Superior temporal gyrus (tissue), 1 donor: ENCODE measurements around the gene WNT1.

Experiments used
- DNase-seq: peaks from one replicate; pipeline ENCODE4 v3.0.0-alpha.2; 2016; ENCODE audit errors: extremely low spot score

Gene WNT1

GRCh38 chr12:49028666-49029275 lies 50.6 kb downstream of the WNT1 start:
- DNase-seq = no peak

DNA sequence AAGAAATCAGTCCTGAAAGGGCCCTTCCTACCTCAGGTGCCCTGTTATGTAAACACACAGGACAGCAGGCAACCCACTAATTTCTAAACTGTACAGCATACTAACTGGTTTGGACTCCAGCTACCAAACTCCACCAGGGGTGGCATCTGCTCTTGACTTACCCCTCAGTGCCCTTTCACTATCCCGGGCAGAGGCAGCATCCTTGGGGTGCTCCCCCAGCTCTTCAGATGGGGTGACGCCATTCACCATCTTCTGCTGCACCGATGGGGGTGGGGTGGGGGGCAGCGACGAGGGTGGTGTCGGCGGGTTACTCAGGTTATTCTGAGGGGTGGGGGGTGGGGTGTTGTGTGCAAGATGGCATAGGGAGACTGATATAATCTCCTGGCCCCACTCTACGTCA lies 52.0 kb downstream of the WNT1 start:
- no peak for DNase-seq

DNA sequence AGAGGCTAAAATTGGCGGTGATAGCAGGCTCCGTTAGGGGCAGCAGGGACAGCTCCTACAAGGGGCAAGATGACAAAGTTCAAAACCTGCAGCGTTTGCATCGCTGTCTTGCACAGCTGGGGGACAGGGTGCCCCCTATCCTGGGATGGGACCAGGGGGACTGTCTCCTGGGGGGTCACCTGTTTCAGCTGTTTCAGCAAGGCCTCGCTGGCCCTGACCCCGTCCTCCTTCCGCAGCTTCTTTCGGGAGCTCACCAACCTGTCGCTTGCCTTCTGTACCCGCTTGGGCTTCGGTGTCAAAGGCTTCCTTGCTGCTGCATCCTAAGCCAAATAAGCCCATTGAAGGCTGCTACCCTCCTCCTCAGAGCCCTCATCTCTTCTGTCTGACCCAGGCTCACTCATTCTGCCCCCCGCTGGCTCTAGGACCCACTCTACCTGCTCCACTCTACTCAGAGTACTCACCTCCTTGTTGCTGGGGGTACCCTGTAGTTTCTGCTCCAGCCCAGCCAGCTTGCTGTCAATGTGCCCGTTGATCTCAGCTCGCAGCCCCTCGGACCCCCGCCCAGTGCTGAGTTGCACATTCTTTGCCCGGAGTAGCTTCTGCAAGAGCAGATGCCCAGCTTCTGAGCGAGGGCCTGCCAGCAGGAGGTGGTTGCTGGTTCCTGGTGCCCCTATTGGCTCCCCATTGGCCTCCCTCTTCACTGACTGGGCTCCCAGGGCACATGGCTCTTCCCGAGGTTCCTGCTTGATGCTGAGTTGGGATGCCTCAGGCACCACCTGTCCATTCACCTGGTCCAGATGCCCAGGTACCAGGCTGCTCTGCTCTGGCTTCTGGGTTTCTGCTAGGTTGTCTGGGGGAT lies 52.8 kb downstream of the WNT1 start:
- no peak for DNase-seq

DNA sequence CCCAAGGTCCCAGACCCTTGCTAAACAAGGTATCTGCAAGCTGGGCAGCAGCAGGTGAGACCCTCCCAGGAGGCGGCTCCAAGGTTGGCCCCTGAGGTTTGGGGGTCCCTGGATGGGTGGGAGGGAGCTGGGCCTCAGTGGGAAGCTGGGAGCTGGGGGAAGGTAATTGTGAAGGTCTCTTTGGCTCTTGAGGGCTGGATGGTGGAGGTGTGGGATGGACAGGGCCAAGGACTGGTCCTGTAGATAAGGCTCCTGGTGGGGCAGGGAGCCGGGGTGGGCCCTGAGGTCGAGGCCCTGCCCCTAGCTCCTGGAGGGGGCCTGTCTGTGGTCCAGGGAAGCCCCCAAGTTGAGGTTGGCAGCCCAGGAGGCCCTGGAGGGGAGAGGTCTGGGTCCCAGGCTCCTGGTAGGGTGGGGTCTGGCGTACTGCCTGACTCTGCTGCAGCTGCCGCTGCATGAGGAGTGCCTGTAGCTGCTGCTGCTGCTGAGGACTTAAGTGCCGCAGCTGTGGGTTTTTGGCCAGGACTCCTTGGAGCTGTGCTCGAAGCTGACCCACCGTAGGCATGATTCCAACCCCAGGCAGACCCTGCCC lies 53.5 kb downstream of the WNT1 start:
- DNase-seq = no peak
